ENCODE data around the gene MBNL1. TPM values are rescaled to one million over a fixed set of nuclear protein-coding genes. Genes with fewer than 3 reads are reported as not detected.
A peak's percentile ranks its signal among the peaks of the same experiment; 100 is the strongest.

Gene MBNL1
- total RNA-seq, 1 experiment from 2014 or later: 117 TPM

DNA sequence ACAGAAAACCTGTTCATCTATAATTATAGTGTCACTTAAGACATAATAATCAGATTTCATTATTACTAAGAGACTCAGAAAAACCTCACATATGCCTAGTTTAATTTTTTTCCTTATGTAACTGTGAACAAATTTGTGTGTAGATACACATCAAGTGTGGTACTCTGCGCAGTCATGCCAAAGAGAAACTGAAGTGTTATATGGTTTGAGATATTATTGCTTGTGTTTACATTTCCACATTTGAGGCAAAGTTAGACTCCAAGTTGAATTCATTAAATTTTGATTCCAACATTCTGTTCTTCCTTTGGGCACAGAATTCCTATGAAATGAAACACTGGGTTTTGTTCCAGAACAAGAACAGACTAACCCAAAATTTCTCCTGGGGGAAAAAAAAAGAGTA lies 2.2 kb downstream of the MBNL1 start:
- intact Hi-C loops (cut with micrococcal nuclease; ENCODE audit: unreplicated experiment): loop anchor here (5.0 kb wide), 1 partner anchor 171 kb away; no protein-coding TSS in a partner anchor
- Histone ChIP-seq H3K4me1 (ENCODE audit: insufficient read depth, low read length, poor library complexity, severe bottlenecking) (peaks cover 23% of the 10 kb centered on the region), H3K27me3 (replicated peaks; ENCODE audit: insufficient read depth, low read depth, low read length, poor library complexity) (no peaks in the 10 kb centered on the region), H3K4me3 (ENCODE audit: low read depth, low read length, poor library complexity, severe bottlenecking) (peak overlapping the region; percentile 82), H3K9me3 (ENCODE audit: low read depth, low read length, poor library complexity, severe bottlenecking) (no peaks in the 10 kb centered on the region), H3K27ac (ENCODE audit: low read depth, low read length, poor library complexity, severe bottlenecking) (no peak overlapping the region), H3K36me3 (ENCODE audit: insufficient read depth, low read length, poor library complexity, severe bottlenecking) (no peaks in the 10 kb centered on the region)
- CTCF ChIA-PET: no interaction called here
- no TSS peak for BruUV-seq (replicated peaks)
- no peak for TF ChIP-seq EZH2 (IDR thresholded peaks at IDR 0.05; ENCODE audit: borderline replicate concordance, low read depth, low read length, poor library complexity, severe bottlenecking)
- TF ChIP-seq, protein P1, sequence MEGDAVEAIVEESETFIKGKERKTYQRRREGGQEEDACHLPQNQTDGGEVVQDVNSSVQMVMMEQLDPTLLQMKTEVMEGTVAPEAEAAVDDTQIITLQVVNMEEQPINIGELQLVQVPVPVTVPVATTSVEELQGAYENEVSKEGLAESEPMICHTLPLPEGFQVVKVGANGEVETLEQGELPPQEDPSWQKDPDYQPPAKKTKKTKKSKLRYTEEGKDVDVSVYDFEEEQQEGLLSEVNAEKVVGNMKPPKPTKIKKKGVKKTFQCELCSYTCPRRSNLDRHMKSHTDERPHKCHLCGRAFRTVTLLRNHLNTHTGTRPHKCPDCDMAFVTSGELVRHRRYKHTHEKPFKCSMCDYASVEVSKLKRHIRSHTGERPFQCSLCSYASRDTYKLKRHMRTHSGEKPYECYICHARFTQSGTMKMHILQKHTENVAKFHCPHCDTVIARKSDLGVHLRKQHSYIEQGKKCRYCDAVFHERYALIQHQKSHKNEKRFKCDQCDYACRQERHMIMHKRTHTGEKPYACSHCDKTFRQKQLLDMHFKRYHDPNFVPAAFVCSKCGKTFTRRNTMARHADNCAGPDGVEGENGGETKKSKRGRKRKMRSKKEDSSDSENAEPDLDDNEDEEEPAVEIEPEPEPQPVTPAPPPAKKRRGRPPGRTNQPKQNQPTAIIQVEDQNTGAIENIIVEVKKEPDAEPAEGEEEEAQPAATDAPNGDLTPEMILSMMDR (conservative IDR thresholded peaks at IDR 0.05; ENCODE audit: low read depth, low read length): no peak
- POLR2A ChIA-PET (ENCODE audit: low non-redundant PET): no interaction called here
- DNase-seq (ENCODE audit: low spot score): no peak

DNA sequence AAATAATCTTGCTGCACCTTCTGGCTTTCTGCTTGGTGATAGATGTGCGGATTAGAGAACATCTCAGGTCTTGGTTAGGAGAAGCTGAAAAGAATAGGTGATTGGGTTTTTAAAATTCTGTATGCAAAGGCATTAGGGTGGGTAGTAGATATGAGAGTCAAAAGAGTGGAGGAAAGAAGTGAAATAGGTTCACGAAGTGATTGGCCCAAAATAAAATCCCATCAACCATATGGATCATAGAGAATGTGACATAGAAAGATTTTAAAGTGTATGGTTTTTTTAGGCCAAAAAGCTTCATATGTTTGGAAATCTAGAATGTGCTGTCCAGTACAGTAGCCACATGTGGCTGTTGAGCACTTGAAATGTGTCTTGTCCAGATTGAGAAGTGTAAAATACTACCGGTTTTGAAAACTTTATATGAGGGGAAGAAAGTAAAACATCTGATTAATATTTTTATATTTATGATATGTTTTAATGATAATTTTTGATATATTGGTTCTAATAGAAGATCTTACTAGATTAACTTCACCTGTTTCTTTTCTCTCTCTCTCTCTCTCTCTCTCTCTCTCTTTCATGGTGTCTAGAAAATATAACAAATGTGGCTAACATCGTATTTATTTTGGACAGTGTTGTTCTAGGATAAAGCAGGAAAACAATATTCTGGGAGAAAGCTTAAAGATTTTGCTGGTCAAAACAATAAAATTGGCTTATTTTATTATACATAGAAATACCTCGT lies 2.9 kb downstream of the MBNL1 start:
- POLR2A ChIA-PET (ENCODE audit: low non-redundant PET): no interaction called here
- intact Hi-C loops (cut with micrococcal nuclease; ENCODE audit: unreplicated experiment): loop anchor here (5.0 kb wide), 1 partner anchor 171 kb away; no protein-coding TSS in a partner anchor
- BruUV-seq (replicated peaks): no TSS peak
- no peak for DNase-seq (ENCODE audit: low spot score)
- CTCF ChIA-PET: no interaction called here
- TF ChIP-seq EZH2 (IDR thresholded peaks at IDR 0.05; ENCODE audit: borderline replicate concordance, low read depth, low read length, poor library complexity, severe bottlenecking): no peak
- TF ChIP-seq, protein P1 (conservative IDR thresholded peaks at IDR 0.05; ENCODE audit: low read depth, low read length): no peak
- Histone ChIP-seq H3K4me3 (ENCODE audit: low read depth, low read length, poor library complexity, severe bottlenecking) (peak overlapping the region; percentile 82), H3K27ac (ENCODE audit: low read depth, low read length, poor library complexity, severe bottlenecking) (no peak overlapping the region), H3K36me3 (ENCODE audit: insufficient read depth, low read length, poor library complexity, severe bottlenecking) (no peaks in the 10 kb centered on the region), H3K9me3 (ENCODE audit: low read depth, low read length, poor library complexity, severe bottlenecking) (no peaks in the 10 kb centered on the region), H3K4me1 (ENCODE audit: insufficient read depth, low read length, poor library complexity, severe bottlenecking) (peaks cover 28% of the 10 kb centered on the region), H3K27me3 (replicated peaks; ENCODE audit: insufficient read depth, low read depth, low read length, poor library complexity) (no peaks in the 10 kb centered on the region)

DNA sequence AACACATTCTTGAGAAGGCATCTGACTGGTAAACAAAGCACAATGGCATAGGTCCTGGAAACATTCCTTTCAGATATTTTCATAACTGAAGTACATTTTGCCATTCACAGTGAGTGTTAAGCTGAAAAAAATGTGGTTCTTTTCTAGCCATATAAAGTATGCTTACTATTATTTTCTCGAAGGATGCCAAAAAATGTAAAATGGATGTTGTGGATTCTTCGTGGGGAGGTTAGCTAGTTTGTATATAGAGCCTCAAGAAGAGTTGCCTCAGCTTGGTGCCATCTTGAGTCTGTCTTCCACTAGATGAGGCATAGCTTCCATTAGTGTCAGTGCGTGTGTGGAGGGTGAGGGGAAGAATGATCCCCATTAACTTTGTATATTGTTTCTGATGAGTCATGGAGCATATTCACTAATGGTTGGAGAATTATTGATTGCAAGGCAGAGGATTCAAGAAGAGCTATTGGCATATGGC lies 4.1 kb downstream of the MBNL1 start:
- no peak overlapping the region for H3K4me3 ChIP-seq (ENCODE audit: low read depth, low read length, poor library complexity, severe bottlenecking)
- no peaks in the 10 kb centered on the region for H3K27me3 ChIP-seq (replicated peaks; ENCODE audit: insufficient read depth, low read depth, low read length, poor library complexity)
- CTCF ChIA-PET: no interaction called here
- H3K36me3 ChIP-seq (ENCODE audit: insufficient read depth, low read length, poor library complexity, severe bottlenecking): no peaks in the 10 kb centered on the region
- H3K9me3 ChIP-seq (ENCODE audit: low read depth, low read length, poor library complexity, severe bottlenecking): no peaks in the 10 kb centered on the region
- peaks cover 25% of the 10 kb centered on the region for H3K4me1 ChIP-seq (ENCODE audit: insufficient read depth, low read length, poor library complexity, severe bottlenecking)
- TF ChIP-seq, protein P1 (conservative IDR thresholded peaks at IDR 0.05; ENCODE audit: low read depth, low read length): no peak
- TF ChIP-seq EZH2 (IDR thresholded peaks at IDR 0.05; ENCODE audit: borderline replicate concordance, low read depth, low read length, poor library complexity, severe bottlenecking): no peak
- no peak for DNase-seq (ENCODE audit: low spot score)
- POLR2A ChIA-PET (ENCODE audit: low non-redundant PET): no interaction called here
- BruUV-seq (replicated peaks): no TSS peak
- intact Hi-C loops (cut with micrococcal nuclease; ENCODE audit: unreplicated experiment): loop anchor here (5.0 kb wide), 1 partner anchor 169 kb away; no protein-coding TSS in a partner anchor
- H3K27ac ChIP-seq (ENCODE audit: low read depth, low read length, poor library complexity, severe bottlenecking): no peak overlapping the region
